Esophagus muscularis mucosa (tissue), 3 donors: ENCODE data around the gene TLK1.

Experiments
- EP300 ChIP-seq: sonication (generic); formaldehyde crosslinking; IDR thresholded peaks from one replicate; pipeline ENCODE4 v1.6.1; 2017; ENCODE audit warnings: antibody characterized with exemption
- TF ChIP-seq, protein P1 (sequence below), 3 experiments: fragments of 200-600 bp in 2 of 3; fragments of 450-650 bp in 1 of 3; sonication (generic) in 2 of 3; IDR thresholded peaks; one replicate each; pipeline ENCODE4 v1.5.1; 2017 to 2019; ENCODE audit warnings: antibody characterized with exemption in 3 of 3, mild to moderate bottlenecking in 2 of 3, moderate library complexity in 1 of 3

- TF ChIP-seq, protein P1, sequence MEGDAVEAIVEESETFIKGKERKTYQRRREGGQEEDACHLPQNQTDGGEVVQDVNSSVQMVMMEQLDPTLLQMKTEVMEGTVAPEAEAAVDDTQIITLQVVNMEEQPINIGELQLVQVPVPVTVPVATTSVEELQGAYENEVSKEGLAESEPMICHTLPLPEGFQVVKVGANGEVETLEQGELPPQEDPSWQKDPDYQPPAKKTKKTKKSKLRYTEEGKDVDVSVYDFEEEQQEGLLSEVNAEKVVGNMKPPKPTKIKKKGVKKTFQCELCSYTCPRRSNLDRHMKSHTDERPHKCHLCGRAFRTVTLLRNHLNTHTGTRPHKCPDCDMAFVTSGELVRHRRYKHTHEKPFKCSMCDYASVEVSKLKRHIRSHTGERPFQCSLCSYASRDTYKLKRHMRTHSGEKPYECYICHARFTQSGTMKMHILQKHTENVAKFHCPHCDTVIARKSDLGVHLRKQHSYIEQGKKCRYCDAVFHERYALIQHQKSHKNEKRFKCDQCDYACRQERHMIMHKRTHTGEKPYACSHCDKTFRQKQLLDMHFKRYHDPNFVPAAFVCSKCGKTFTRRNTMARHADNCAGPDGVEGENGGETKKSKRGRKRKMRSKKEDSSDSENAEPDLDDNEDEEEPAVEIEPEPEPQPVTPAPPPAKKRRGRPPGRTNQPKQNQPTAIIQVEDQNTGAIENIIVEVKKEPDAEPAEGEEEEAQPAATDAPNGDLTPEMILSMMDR (IDR thresholded peaks at IDR 0.05) = no peak
- no peak for TF ChIP-seq EP300
Measured at GRCh38 chr2:171187819-171188218, 27.1 kb upstream of the TLK1 start.
